HepG2 (cell line): ENCODE results near the gene SPATA12. TPM values are rescaled to one million over a fixed set of nuclear protein-coding genes. Genes with fewer than 3 reads are reported as not detected.
A peak's percentile ranks its signal among the peaks of the same experiment; 100 is the strongest.

Experiments
- ATAC-seq: fragments of 200-7000 bp; cut with Tn5 transposase; 3 replicates; pipeline ENCODE4 v1.9.1; 2020; ENCODE audit warnings: mild to moderate bottlenecking, moderate library complexity
- BruUV-seq: library from RNA; stranded (reverse); fragments of 400-500 nt; replicated peaks from 2 replicates; lab custom pipeline; 2021; lab: Mats Ljungman, UMichigan
- CTCF ChIA-PET: fragments of 300-600 bp; formaldehyde crosslinking; extraction: SDS; loops from one replicate; lab custom pipeline; 2021; ENCODE audit warnings: low total read pairs, inconsistent platforms, low intra/inter-chr PET ratio; lab: Yijun Ruan, JAX
- POLR2A ChIA-PET: fragments of 350-600 bp; sonication (Branson Sonifier 250); formaldehyde crosslinking; loops from one replicate; lab custom pipeline; 2020; ENCODE audit warnings: antibody characterized with exemption, inconsistent platforms; lab: Yijun Ruan, JAX
- DNase-seq: peaks from one replicate; pipeline ENCODE4 v3.0.0-alpha.2; 2015; ENCODE audit warnings: low spot score
- FAIRE-seq: peaks from 3 replicates; lab custom pipeline; 2011; peaks lifted over from hg19 to GRCh38; lab: Jason Lieb, UNC
- H2AFZ ChIP-seq: one replicate; pipeline ENCODE4 v1.6.1; 2011; ENCODE audit warnings: low read length, inconsistent platforms
- H3K27ac ChIP-seq: fragments of 300-600 bp; 3 replicates; pipeline ENCODE4 v1.8.0; 2011; ENCODE audit warnings: mixed run types, mild to moderate bottlenecking, mixed read lengths, low read length, inconsistent platforms; ENCODE audit not compliant: insufficient read depth; ENCODE audit errors: extremely low read length
- H3K27me3 ChIP-seq, 2 experiments: fragments of 200-600 bp in 1 of 2; 2 replicates in 1 of 2; 3 replicates in 1 of 2; pipeline versions ENCODE4 v1.6.0 to v1.8.0; 2011; ENCODE audit warnings: low read length in 2 of 2, mild to moderate bottlenecking in 2 of 2, moderate library complexity in 2 of 2, inconsistent platforms in 1 of 2; ENCODE audit not compliant: insufficient read depth in 2 of 2, control insufficient read depth in 1 of 2
- H3K36me3 ChIP-seq, 2 experiments: fragments of 200-600 bp in 1 of 2; replicated peaks in 1 of 2; 2 replicates in 1 of 2; 3 replicates in 1 of 2; pipeline versions ENCODE4 v1.5.1 to v1.8.0; 2011; ENCODE audit warnings: low read length in 2 of 2, inconsistent platforms in 1 of 2; ENCODE audit not compliant: insufficient read depth in 2 of 2, control insufficient read depth in 1 of 2
- H3K4me1 ChIP-seq: 2 replicates; pipeline ENCODE4 v1.5.1; 2012; ENCODE audit warnings: low read length, inconsistent platforms; ENCODE audit not compliant: insufficient read depth
- H3K4me2 ChIP-seq: 2 replicates; pipeline ENCODE4 v1.6.0; 2011; ENCODE audit warnings: low read depth, low read length, inconsistent platforms
- H3K4me3 ChIP-seq, 3 experiments: fragments of 200-600 bp in 1 of 3; sonication (generic), shearing (Covaris generic) in 1 of 3; replicated peaks in 1 of 3; 2 replicates each; pipeline ENCODE4 v1.5.1; 2011 to 2016; ENCODE audit warnings: low read length in 3 of 3, inconsistent platforms in 2 of 3, low read depth in 2 of 3, mild to moderate bottlenecking in 2 of 3, control low read depth in 1 of 3, mixed read lengths in 1 of 3; ENCODE audit not compliant: insufficient read depth in 1 of 3
- H3K79me2 ChIP-seq: one replicate; pipeline ENCODE4 v1.6.1; 2011; ENCODE audit warnings: low read length, inconsistent platforms; ENCODE audit not compliant: insufficient read depth
- H3K9ac ChIP-seq: 2 replicates; pipeline ENCODE4 v1.6.0; 2011; ENCODE audit warnings: mild to moderate bottlenecking, low read depth, low read length, inconsistent platforms; ENCODE audit not compliant: insufficient read depth
- H3K9me3 ChIP-seq: 2 replicates; pipeline ENCODE4 v1.5.1; 2012; ENCODE audit warnings: mild to moderate bottlenecking, low read length
- H4K20me1 ChIP-seq: 2 replicates; pipeline ENCODE4 v1.6.0; 2011; ENCODE audit warnings: inconsistent platforms, mild to moderate bottlenecking, low read length, moderate library complexity; ENCODE audit not compliant: insufficient read depth
- ATRX ChIP-seq: sonication (generic); formaldehyde crosslinking; IDR thresholded peaks from 2 replicates; pipeline ENCODE4 v1.4.0; 2020; ENCODE audit warnings: missing genetic modification reagents, borderline replicate concordance
- GRHL1 ChIP-seq: sonication (generic); formaldehyde crosslinking; conservative IDR thresholded peaks from 2 replicates; pipeline ENCODE4 v1.8.0; 2022; ENCODE audit warnings: missing genetic modification reagents
- JARID2 ChIP-seq: sonication (generic); formaldehyde crosslinking; IDR thresholded peaks from 2 replicates; pipeline ENCODE4 v1.8.1; 2023; ENCODE audit warnings: missing genetic modification reagents, inconsistent platforms; ENCODE audit not compliant: insufficient replicate concordance
- NR2F6 ChIP-seq, 2 experiments: IDR thresholded peaks; 2 replicates each; pipeline ENCODE4 v1.6.1; 2016; ENCODE audit warnings: antibody characterized with exemption in 1 of 2, mild to moderate bottlenecking in 1 of 2
- SIX1 ChIP-seq: sonication (generic); formaldehyde crosslinking; IDR thresholded peaks from 2 replicates; pipeline ENCODE4 v1.4.0; 2020; ENCODE audit warnings: missing genetic modification reagents, borderline replicate concordance
- ZNF121 ChIP-seq: sonication (generic); formaldehyde crosslinking; IDR thresholded peaks from 2 replicates; pipeline ENCODE4 v1.5.0; 2020; ENCODE audit warnings: mild to moderate bottlenecking, missing genetic modification reagents
- ZNF577 ChIP-seq: sonication (generic); formaldehyde crosslinking; IDR thresholded peaks from 2 replicates; pipeline ENCODE4 v1.4.0; 2020; ENCODE audit warnings: mild to moderate bottlenecking, low read depth, missing genetic modification reagents, borderline replicate concordance
- ZNF629 ChIP-seq: sonication (generic); formaldehyde crosslinking; conservative IDR thresholded peaks from 2 replicates; pipeline ENCODE4 v1.5.0; 2020; ENCODE audit warnings: missing genetic modification reagents
- ZNF724P ChIP-seq: sonication (generic); formaldehyde crosslinking; IDR thresholded peaks from 2 replicates; pipeline ENCODE4 v1.8.0; 2022; ENCODE audit warnings: missing genetic modification reagents, borderline replicate concordance
- ZNF746 ChIP-seq: sonication (generic); formaldehyde crosslinking; IDR thresholded peaks from 2 replicates; pipeline ENCODE4 v1.8.0; 2022; ENCODE audit warnings: mild to moderate bottlenecking, missing genetic modification reagents
- ZNF770 ChIP-seq: sonication (generic); formaldehyde crosslinking; IDR thresholded peaks from 2 replicates; pipeline ENCODE4 v1.5.0; 2020; ENCODE audit warnings: mild to moderate bottlenecking, missing genetic modification reagents
- ZNF780A ChIP-seq: sonication (generic); formaldehyde crosslinking; IDR thresholded peaks from 2 replicates; pipeline ENCODE4 v1.8.0; 2022; ENCODE audit warnings: mild to moderate bottlenecking, missing genetic modification reagents, moderate library complexity
- ZNF883 ChIP-seq: sonication (generic); formaldehyde crosslinking; IDR thresholded peaks from 2 replicates; pipeline ENCODE4 v1.5.1; 2020; ENCODE audit warnings: mild to moderate bottlenecking, missing genetic modification reagents; ENCODE audit errors: not compliant biosample characterization
- WGBS: methylation state at CpG from one replicate; pipeline ENCODE4 v1.1.6; 2017; ENCODE audit warnings: low lambda C conversion rate; 5-methylcytosine and 5-hydroxymethylcytosine counted together
- in situ Hi-C: cut with HindIII; loops from 2 replicates; pipeline ENCODE4 v1.10.0; 2017; ENCODE audit warnings: low pct_unique_long_range_greater_than_20kb; ENCODE audit not compliant: extremely low pct_ligation_motif_present
- intact Hi-C: fragments of 100-400 bp; cut with micrococcal nuclease; formaldehyde crosslinking; loops from one replicate; pipeline ENCODE4 v1.10.0; 2022; ENCODE audit not compliant: unreplicated experiment
- polyA plus RNA-seq, 8 experiments: library from polyadenylated mRNA; depleted of rRNA in 3 of 8; stranded (reverse) in 7 of 8; unstranded in 1 of 8; fragments of >200 nt; fragmentation: Illumina TruSeq in 4 of 8; extraction: Trizol in 4 of 8; gene quantifications; 2 replicates each; pipeline versions ENCODE4 v1.2.1 to v1.2.3, GENCODE V29; 2011 to 2016; ENCODE audit warnings: low read depth in 4 of 8, missing spikeins in 1 of 8, mixed read lengths in 1 of 8; ENCODE audit not compliant: insufficient read depth in 1 of 8
- total RNA-seq, 5 experiments: library from RNA; depleted of rRNA; stranded (reverse); fragments of >200 nt; fragmentation: Illumina TruSeq; extraction: Trizol; gene quantifications; 2 replicates each; pipeline ENCODE4 v1.2.3, GENCODE V29; 2016; ENCODE audit warnings: low read depth in 1 of 5

SPATA12 gene
- total and polyA plus RNA-seq, 2 of the 13 experiments (the other 11 are each of a cell fraction or from before 2014, with no cell fraction given), result 0.09 to 0.25 TPM

- TF ChIP-seq ZNF724P (no peak), ZNF577 (no peak), ATRX (CRISPR knock-in tag) (no peak), NR2F6 (IDR thresholded peaks at IDR 0.05) (no peak), NR2F6 (CRISPR knock-in tag; IDR thresholded peaks at IDR 0.05) (no peak), JARID2 (CRISPR knock-in tag) (no peak), GRHL1 (CRISPR knock-in tag) (no peak)
- TF ChIP-seq, all 625 proteins: peak for 0
Observed at GRCh38 chr3:57036952-57037351, 23.5 kb upstream of the SPATA12 start (continued).

GRCh38 chr3:57038466-57039164, 21.8 kb upstream of the SPATA12 start:
- Histone ChIP-seq H4K20me1 (no peaks in the 10 kb centered on the region), H3K4me2 (no peak overlapping the region), H3K4me3 (no peak overlapping the region), H3K36me3 (no peaks in the 10 kb centered on the region), H3K9me3 (no peaks in the 10 kb centered on the region), H3K27ac (no peak overlapping the region), H3K9ac (no peak overlapping the region), H3K79me2 (peaks cover 2% of the 10 kb centered on the region), H2AFZ (no peak overlapping the region)
- CTCF ChIA-PET, result no interaction called here
- WGBS, result 99% methylated on average over 5 of the region's 5 CpGs
- in situ Hi-C loops, result no loop called here
- DNase-seq (no peak), FAIRE-seq (no peak)
- no TSS peak for BruUV-seq
- TF ChIP-seq ZNF770 (CRISPR knock-in tag) (peak; percentile 72; the same call in 1 of the 2 replicates), ZNF629 (CRISPR knock-in tag) (0 out of 2 replicates have a peak, but pooled peaks have one; percentile 33), ZNF883 (no peak), ZNF121 (CRISPR knock-in tag) (peak; percentile 38; the same call in 1 of the 2 replicates), SIX1 (CRISPR knock-in tag) (no peak), ZNF746 (no peak), ZNF780A (CRISPR knock-in tag) (no peak)
- TF ChIP-seq, all 625 proteins: peak for 3
- H3K4me1 ChIP-seq, result peaks cover 12% of the 10 kb centered on the region
- ATAC-seq, result no peak
- POLR2A ChIA-PET, result no interaction called here
- intact Hi-C loops, result no loop called here
- no peaks in the 10 kb centered on the region for H3K27me3 ChIP-seq
